H1 (cell line): ENCODE results near the gene SLC39A8. TPM values are rescaled to one million over a fixed set of nuclear protein-coding genes. Genes with fewer than 3 reads are reported as not detected.

Source experiments
- CEBPB ChIP-seq: IDR thresholded peaks from 2 replicates; pipeline ENCODE4 v1.6.1; 2012; ENCODE audit warnings: low read depth, low read length
- CTCF ChIP-seq, 3 experiments: IDR thresholded peaks; 1 replicate in 2 of 3; 2 replicates in 1 of 3; pipeline versions ENCODE4 v1.5.1 to v1.6.1; 2011; ENCODE audit warnings: low read length in 3 of 3, mild to moderate bottlenecking in 3 of 3, inconsistent platforms in 2 of 3, low read depth in 1 of 3, moderate library complexity in 1 of 3; ENCODE audit not compliant: insufficient read depth in 1 of 3; ENCODE audit errors: control extremely low read depth in 1 of 3
- NRF1 ChIP-seq: IDR thresholded peaks from 2 replicates; pipeline ENCODE4 v1.6.1; 2011; ENCODE audit warnings: mild to moderate bottlenecking, low read depth, low read length, improper control_type of control experiment
- TAF7 ChIP-seq: optimal IDR thresholded peaks from 2 replicates; pipeline ENCODE3; 2011; ENCODE audit warnings: low read depth, mild to moderate bottlenecking, inconsistent platforms, low read length, moderate library complexity, borderline replicate concordance
- TCF12 ChIP-seq: IDR thresholded peaks from 2 replicates; pipeline ENCODE4 v1.6.1; 2011; ENCODE audit warnings: low read depth, mild to moderate bottlenecking, low read length
- USF2 ChIP-seq: IDR thresholded peaks from 2 replicates; pipeline ENCODE4 v1.6.1; 2011; ENCODE audit warnings: low read length, improper control_type of control experiment
- polyA plus RNA-seq, 7 experiments: library from polyadenylated mRNA; depleted of rRNA in 3 of 7; stranded (reverse) in 5 of 7; unstranded in 2 of 7; fragments of >200 nt in 5 of 7; fragments of 200-250 nt in 2 of 7; gene quantifications; 1 replicate in 5 of 7; 2 replicates in 1 of 7; 4 replicates in 1 of 7; pipeline versions ENCODE4 v1.2.1 to v1.2.3, GENCODE V29; 2011 to 2013; ENCODE audit warnings: missing spikeins in 2 of 7, mixed read lengths in 2 of 7
- total RNA-seq: library from RNA; stranded (reverse); fragmentation: NEBNext Ultra II Directional; extraction: Animal tissue kit (Norgen Biotek cat#: 25700); gene quantifications from 2 replicates; pipeline ENCODE4 v1.2.1, GENCODE V29; 2021

Gene SLC39A8
- total and polyA plus RNA-seq, 2 of the 8 experiments (the other 6 are each of a cell fraction or from before 2014, with no cell fraction given): 6.4 to 38.7 TPM

GRCh38 chr4:102302762-102303161 lies 42.5 kb downstream of the SLC39A8 start (continued):
- TF ChIP-seq CTCF (IDR thresholded peaks at IDR 0.05; ENCODE audit: control extremely low read depth in 1 of 3, insufficient read depth in 1 of 3, low read depth in 1 of 3, low read length in 3 of 3) (no peak), TCF12 (no peak), NRF1 (no peak), TAF7 (no peak), USF2 (no peak), CEBPB (no peak)
